Thyroid gland (tissue), 4 donors: ENCODE data around the gene NUP85. TPM values are rescaled to one million over a fixed set of nuclear protein-coding genes. Genes with fewer than 3 reads are reported as not detected.
"Not testable (repeated sequence)": the region's sequence is repeated elsewhere in the genome, so short reads cannot be mapped to it uniquely, and the experiment has no call there.

Source experiments
- DNase-seq, 2 donors: peaks; one replicate each; pipeline ENCODE4 v3.0.0-alpha.2; 2019
- H3K27ac ChIP-seq, 3 donors: fragments of 200-600 bp; sonication (generic); 1 replicate in 2 of 3; 2 replicates in 1 of 3; pipeline ENCODE4 v1.5.1; 2016 to 2019; ENCODE audit warnings: mild to moderate bottlenecking in 1 of 3, moderate library complexity in 1 of 3
- H3K27me3 ChIP-seq: fragments of 200-600 bp; sonication (generic); one replicate; pipeline ENCODE4 v1.5.1; 2019
- H3K36me3 ChIP-seq, 2 donors: fragments of 200-600 bp; sonication (generic); one replicate each; pipeline ENCODE4 v1.5.1; 2016 to 2019
- H3K4me1 ChIP-seq, 2 donors: fragments of 200-600 bp; sonication (generic); one replicate each; pipeline ENCODE4 v1.5.1; 2017 to 2019
- H3K4me3 ChIP-seq, 3 donors: fragments of 200-600 bp; sonication (generic); replicated peaks in 1 of 3; 1 replicate in 2 of 3; 2 replicates in 1 of 3; pipeline ENCODE4 v1.5.1; 2016; ENCODE audit warnings: mild to moderate bottlenecking in 1 of 3
- H3K9me3 ChIP-seq: fragments of 200-600 bp; sonication (generic); one replicate; pipeline ENCODE4 v1.5.1; 2017
- CTCF ChIP-seq, 6 experiments: fragments of 200-600 bp in 3 of 6; fragments of 450-650 bp in 3 of 6; sonication (generic) in 3 of 6; IDR thresholded peaks; one replicate each; pipeline ENCODE4 v1.5.1; 2016 to 2019; ENCODE audit warnings: antibody characterized with exemption in 6 of 6, mild to moderate bottlenecking in 2 of 6, inconsistent platforms in 1 of 6, moderate library complexity in 1 of 6
- POLR2A ChIP-seq, 2 donors: fragments of 450-650 bp; IDR thresholded peaks; one replicate each; pipeline ENCODE4 v1.6.1; 2017; ENCODE audit warnings: antibody characterized with exemption in 2 of 2, mild to moderate bottlenecking in 2 of 2, moderate library complexity in 1 of 2
- WGBS, 2 donors: methylation state at CpG; one replicate each; pipeline ENCODE4 v1.1.5; 2017; 5-methylcytosine and 5-hydroxymethylcytosine counted together
- intact Hi-C: fragments of 100-400 bp; cut with DNase I; formaldehyde crosslinking; loops from one replicate; pipeline ENCODE4 v1.15.1; 2023
- total RNA-seq, 4 donors: library from RNA; depleted of rRNA; stranded (reverse); fragments of >200 nt; gene quantifications; one replicate each; pipeline ENCODE4 v1.2.3, GENCODE V29; 2016

Gene NUP85
- total RNA-seq, 4 donors from 2014 or later: 24.7 to 31.7 (median 27.1) TPM

- H3K36me3 ChIP-seq: no peaks in the 10 kb centered on the region
- intact Hi-C loops: no loop called here
- H3K4me3 ChIP-seq: no peak overlapping the region
- WGBS, 2 donors: 79 to 93% methylated on average over 2 to 3 of the region's 3 CpGs
- H3K27me3 ChIP-seq: no peaks in the 10 kb centered on the region
- no peak for TF ChIP-seq CTCF (IDR thresholded peaks at IDR 0.05)
- no peak for TF ChIP-seq POLR2A (IDR thresholded peaks at IDR 0.05)
- DNase-seq: no peak
- no peak overlapping the region for H3K27ac ChIP-seq
- H3K4me1 ChIP-seq: peaks cover 18 to 24% of the 10 kb centered on the region in 2 donors
- H3K9me3 ChIP-seq: no peaks in the 10 kb centered on the region
Measured at GRCh38 chr17:75272848-75273184, 67.3 kb downstream of the NUP85 start.

GRCh38 chr17:75273977-75274708 lies 68.7 kb downstream of the NUP85 start:
- H3K9me3 ChIP-seq: no peaks in the 10 kb centered on the region
- WGBS, 2 donors: 81 to 85% methylated on average over 7 of the region's 7 CpGs
- no peaks in the 10 kb centered on the region for H3K27me3 ChIP-seq
- intact Hi-C loops: no loop called here
- DNase-seq: no peak
- H3K4me3 ChIP-seq: no peak overlapping the region
- no peak overlapping the region for H3K27ac ChIP-seq
- H3K36me3 ChIP-seq: no peaks in the 10 kb centered on the region
- TF ChIP-seq POLR2A (IDR thresholded peaks at IDR 0.05): no peak
- no peak for TF ChIP-seq CTCF (IDR thresholded peaks at IDR 0.05)
- H3K4me1 ChIP-seq: peaks cover 25 to 32% of the 10 kb centered on the region in 2 donors

GRCh38 chr17:75277664-75278071 lies 72.2 kb downstream of the NUP85 start:
- Histone ChIP-seq H3K36me3 (no peaks in the 10 kb centered on the region), H3K27me3 (no peaks in the 10 kb centered on the region), H3K4me1 (peaks cover 15 to 16% of the 10 kb centered on the region in 2 donors), H3K9me3 (no peaks in the 10 kb centered on the region), H3K4me3 (no peak overlapping the region), H3K27ac (peak overlapping the region; percentile 48 to 71 (median 58))
- intact Hi-C loops: no loop called here
- WGBS, 2 donors: 32 to 38% methylated on average over 5 to 6 of the region's 6 CpGs
- DNase-seq: peak; percentile 56 to 58
- no peak for TF ChIP-seq CTCF (IDR thresholded peaks at IDR 0.05)
- no peak for TF ChIP-seq POLR2A (IDR thresholded peaks at IDR 0.05)

GRCh38 chr17:75280189-75280588 lies 74.7 kb downstream of the NUP85 start:
- peaks cover 15 to 16% of the 10 kb centered on the region in 2 donors for H3K4me1 ChIP-seq
- H3K9me3 ChIP-seq, DNase-seq, intact Hi-C loops, H3K27me3 ChIP-seq, H3K4me3 ChIP-seq, H3K36me3 ChIP-seq, H3K27ac ChIP-seq: not testable (repeated sequence)
- WGBS, 2 donors: 97 to 98% methylated on average over 4 of the region's 4 CpGs

- Histone ChIP-seq H3K27me3 (no peaks in the 10 kb centered on the region), H3K4me1 (peaks cover 0 to 6% of the 10 kb centered on the region in 2 donors), H3K9me3 (no peaks in the 10 kb centered on the region), H3K4me3 (no peak overlapping the region), H3K27ac (no peak overlapping the region), H3K36me3 (no peaks in the 10 kb centered on the region)
- intact Hi-C loops: no loop called here
- DNase-seq: no peak
- no peak for TF ChIP-seq CTCF (IDR thresholded peaks at IDR 0.05)
- no peak for TF ChIP-seq POLR2A (IDR thresholded peaks at IDR 0.05)
- WGBS, 2 donors: 80 to 97% methylated on average over 6 of the region's 6 CpGs
Measured at GRCh38 chr17:75285123-75285522, 79.6 kb downstream of the NUP85 start.

Other genes with a start within 250 kb of the NUP85 start
- 10 to 100 TPM; 19.4 to 27.4 (median 21.3) TPM for gene HID1, start 232.9 kb upstream of the NUP85 start, total RNA-seq
- 1 to 10 TPM; 2.6 to 9.8 (median 4.2) TPM for gene CDR2L, start 218.0 kb upstream of the NUP85 start, total RNA-seq
- gene MRPL58, start 193.0 kb upstream of the NUP85 start, total RNA-seq: 10 to 100 TPM; 37.8 to 55.1 (median 49.7) TPM
- gene ATP5PD, start 158.7 kb upstream of the NUP85 start, total RNA-seq: 100 to 1,000 TPM; 172 to 408 (median 330) TPM
- gene KCTD2, start 158.5 kb upstream of the NUP85 start, total RNA-seq: 10 to 100 TPM; 33.6 to 48.6 (median 41.7) TPM
- 10 to 100 TPM; 24.1 to 40.3 (median 27.6) TPM for gene SLC16A5, start 117.7 kb upstream of the NUP85 start, total RNA-seq
- gene ARMC7, start 95.7 kb upstream of the NUP85 start, total RNA-seq: 10 to 100 TPM in 2 of 4 donors, 1 to 10 TPM in 2; 8.7 to 13.1 (median 10.5) TPM
- gene NT5C, start 73.9 kb upstream of the NUP85 start, total RNA-seq: 100 to 1,000 TPM in 3 of 4 donors, 10 to 100 TPM in 1; 84.7 to 203 (median 107) TPM
- gene JPT1, start 51.2 kb upstream of the NUP85 start, total RNA-seq: 10 to 100 TPM; 15.1 to 23.4 (median 17.7) TPM
- 100 to 1,000 TPM in 1 of 4 donors, 10 to 100 TPM in 3; 61.9 to 100 (median 82.1) TPM for gene SUMO2, start 22.7 kb upstream of the NUP85 start, total RNA-seq
- 10 to 100 TPM; 22.5 to 38.4 (median 24.1) TPM for gene GGA3, start 55.9 kb downstream of the NUP85 start, total RNA-seq
- gene MRPS7, start 56.2 kb downstream of the NUP85 start, total RNA-seq: 10 to 100 TPM; 29.9 to 59.4 (median 41.0) TPM
- 10 to 100 TPM; 17.7 to 31.1 (median 23.0) TPM for gene MIF4GD, start 65.6 kb downstream of the NUP85 start, total RNA-seq
- 10 to 100 TPM in 3 of 4 donors, 1 to 10 TPM in 1; 2.1 to 14.3 (median 12.7) TPM for gene SLC25A19, start 83.8 kb downstream of the NUP85 start, total RNA-seq
- 100 to 1,000 TPM in 2 of 4 donors, 10 to 100 TPM in 2; 65.8 to 101 (median 97.3) TPM for gene GRB2, start 200.0 kb downstream of the NUP85 start, total RNA-seq